IMR-90 (cell line): Measurements from ENCODE around the gene GGTLC1. TPM values are rescaled to one million over a fixed set of nuclear protein-coding genes. Genes with fewer than 3 reads are reported as not detected.

Source experiments
- ATAC-seq: fragments of 200-7000 bp; cut with Tn5 transposase; 2 replicates; pipeline ENCODE4 v1.9.1; 2020; ENCODE audit warnings: low read depth, mild to moderate bottlenecking, moderate library complexity
- BruUV-seq: library from RNA; stranded (reverse); fragments of 400-500 nt; replicated peaks from 2 replicates; lab custom pipeline; 2021; lab: Mats Ljungman, UMichigan
- CTCF ChIA-PET: fragments of 300-600 bp; formaldehyde crosslinking; extraction: SDS; loops from one replicate; lab custom pipeline; 2021; ENCODE audit warnings: antibody characterized with exemption; lab: Yijun Ruan, JAX
- POLR2A ChIA-PET: fragments of 300-600 bp; sonication (Branson Sonifier 250); formaldehyde crosslinking; loops from one replicate; lab custom pipeline; 2022; ENCODE audit warnings: antibody characterized with exemption; ENCODE audit not compliant: unreplicated experiment; lab: Charles Lee
- DNase-seq: peaks from one replicate; pipeline ENCODE4 v3.0.0; 2013
- H2AFZ ChIP-seq: replicated peaks from 2 replicates; pipeline ENCODE3; 2013; ENCODE audit warnings: low read length, mild to moderate bottlenecking; ENCODE audit not compliant: poor library complexity
- H2AK5ac ChIP-seq: 2 replicates; pipeline ENCODE4 v1.6.1; 2013; ENCODE audit warnings: low read depth, low read length, inconsistent platforms
- H2AK9ac ChIP-seq: replicated peaks from 2 replicates; pipeline ENCODE3; 2013; ENCODE audit warnings: mild to moderate bottlenecking, low read depth, low read length, moderate library complexity; ENCODE audit not compliant: poor library complexity
- H2BK120ac ChIP-seq: 2 replicates; pipeline ENCODE4 v1.6.1; 2013; ENCODE audit warnings: low read depth, low read length, inconsistent platforms
- H2BK15ac ChIP-seq: 3 replicates; pipeline ENCODE4 v1.6.1; 2013; ENCODE audit warnings: low read depth, low read length, inconsistent platforms
- H2BK20ac ChIP-seq: 2 replicates; pipeline ENCODE4 v1.6.1; 2013; ENCODE audit warnings: low read depth, mild to moderate bottlenecking, inconsistent platforms, low read length, moderate library complexity
- H2BK5ac ChIP-seq: 2 replicates; pipeline ENCODE4 v1.6.1; 2013; ENCODE audit warnings: mild to moderate bottlenecking, low read depth, low read length, inconsistent platforms; ENCODE audit not compliant: poor library complexity, severe bottlenecking
- H3K14ac ChIP-seq: replicated peaks from 2 replicates; pipeline ENCODE4 v1.6.1; 2013; ENCODE audit warnings: low read depth, low read length, inconsistent platforms
- H3K18ac ChIP-seq: 2 replicates; pipeline ENCODE4 v1.6.1; 2013; ENCODE audit warnings: low read depth, low read length, control low read depth
- H3K23ac ChIP-seq: 2 replicates; pipeline ENCODE4 v1.6.1; 2013; ENCODE audit warnings: low read depth, low read length, inconsistent platforms
- H3K27ac ChIP-seq: 2 replicates; pipeline ENCODE4 v1.5.1; 2013; ENCODE audit warnings: mild to moderate bottlenecking, control low read depth, low read length; ENCODE audit not compliant: insufficient read depth
- H3K27me3 ChIP-seq: 2 replicates; pipeline ENCODE4 v1.6.1; 2013; ENCODE audit warnings: low read length; ENCODE audit not compliant: control insufficient read depth, insufficient read depth
- H3K36me3 ChIP-seq: 2 replicates; pipeline ENCODE4 v1.6.1; 2013; ENCODE audit warnings: low read length, mixed read lengths; ENCODE audit not compliant: control insufficient read depth, insufficient read depth
- H3K4ac ChIP-seq: 2 replicates; pipeline ENCODE4 v1.6.1; 2013; ENCODE audit warnings: low read depth, low read length, inconsistent platforms
- H3K4me1 ChIP-seq: 2 replicates; pipeline ENCODE4 v1.6.1; 2013; ENCODE audit warnings: low read length, mixed read lengths; ENCODE audit not compliant: control insufficient read depth, insufficient read depth
- H3K4me2 ChIP-seq: 2 replicates; pipeline ENCODE4 v1.6.1; 2013; ENCODE audit warnings: low read depth, mild to moderate bottlenecking, control low read depth, low read length, moderate library complexity
- H3K4me3 ChIP-seq: 2 replicates; pipeline ENCODE4 v1.5.1; 2013; ENCODE audit warnings: low read depth, mild to moderate bottlenecking, control low read depth, low read length, moderate library complexity; ENCODE audit not compliant: insufficient read depth
- H3K56ac ChIP-seq: 2 replicates; pipeline ENCODE4 v1.6.1; 2013; ENCODE audit warnings: low read length, inconsistent platforms; ENCODE audit not compliant: insufficient read depth; ENCODE audit errors: extremely low read depth
- H3K79me1 ChIP-seq, 2 experiments: 2 replicates each; pipeline ENCODE4 v1.6.1; 2013; ENCODE audit warnings: low read length in 2 of 2, inconsistent platforms in 1 of 2, low read depth in 1 of 2
- H3K9ac ChIP-seq: 2 replicates; pipeline ENCODE4 v1.6.1; 2013; ENCODE audit warnings: low read depth, low read length, control low read depth
- H3K9me1 ChIP-seq: 2 replicates; pipeline ENCODE4 v1.6.1; 2013; ENCODE audit warnings: low read length, inconsistent platforms; ENCODE audit not compliant: insufficient read depth
- H3K9me3 ChIP-seq: 2 replicates; pipeline ENCODE4 v1.6.1; 2013; ENCODE audit warnings: low read length; ENCODE audit not compliant: control insufficient read depth, insufficient read depth
- H4K20me1 ChIP-seq: 2 replicates; pipeline ENCODE4 v1.6.1; 2013; ENCODE audit warnings: low read length, inconsistent platforms; ENCODE audit not compliant: insufficient read depth
- H4K5ac ChIP-seq: 2 replicates; pipeline ENCODE4 v1.6.1; 2013; ENCODE audit warnings: mild to moderate bottlenecking, low read depth, low read length, control low read depth
- H4K8ac ChIP-seq, 2 experiments: 2 replicates each; pipeline ENCODE4 v1.6.1; 2013; ENCODE audit warnings: low read depth in 2 of 2, low read length in 2 of 2, control low read depth in 1 of 2, inconsistent platforms in 1 of 2
- H4K91ac ChIP-seq: 2 replicates; pipeline ENCODE4 v1.6.1; 2013; ENCODE audit warnings: low read depth, low read length, inconsistent platforms; ENCODE audit not compliant: insufficient read depth
- BHLHE40 ChIP-seq: fragments of 150-350 bp; IDR thresholded peaks from 2 replicates; pipeline ENCODE4 v1.6.1; 2016; ENCODE audit warnings: mild to moderate bottlenecking, low read depth, low read length
- WGBS, 2 experiments: methylation state at CpG; one replicate each; pipeline versions ENCODE4 v1.1.5 to v1.1.7; 2013; ENCODE audit warnings: missing lambda C conversion rate in 2 of 2; ENCODE audit not compliant: insufficient read length in 1 of 2; ENCODE audit errors: extremely low coverage in 2 of 2; 5-methylcytosine and 5-hydroxymethylcytosine counted together
- dilution Hi-C: fragments of 300-500 bp; cut with HindIII; formaldehyde crosslinking; loops from one replicate; pipeline ENCODE4 v1.14.3; 2018; ENCODE audit warnings: low sequenced_read_pairs; ENCODE audit not compliant: unreplicated experiment
- in situ Hi-C: fragments of 300-500 bp; cut with MboI; formaldehyde crosslinking; loops from 3 replicates; pipeline ENCODE4 v1.14.3; 2019; ENCODE audit warnings: low sequenced_read_pairs, inconsistent platforms, mixed read lengths
- intact Hi-C: fragments of 100-400 bp; cut with micrococcal nuclease; formaldehyde crosslinking; loops from 2 replicates; pipeline ENCODE4 v1.10.0; 2022
- polyA plus RNA-seq, 3 experiments: library from polyadenylated mRNA; depleted of rRNA; stranded (reverse); fragments of >200 nt; gene quantifications; 2 replicates each; pipeline ENCODE4 v1.2.3, GENCODE V29; 2012; ENCODE audit warnings: low replicate concordance in 1 of 3
- total RNA-seq: library from RNA; depleted of rRNA; stranded (reverse); fragments of >200 nt; gene quantifications from 2 replicates; pipeline ENCODE4 v1.2.3, GENCODE V29; 2012

GGTLC1 gene
- total and polyA plus RNA-seq, 2 of the 4 experiments (the other 2 are of a cell fraction), result not detected

GRCh38 chr20:24002896-24003295 lies 14.3 kb upstream of the GGTLC1 start:
- 82% methylated on average over 8 of the region's 13 CpGs; no CpG with 5 or more reads in 1 of the 2 experiments for WGBS, 2 experiments
- ATAC-seq (no peak), DNase-seq (no peak)
- BruUV-seq, result no TSS peak
- Histone ChIP-seq H4K91ac (no peak overlapping the region), H2AK5ac (no peak overlapping the region), H3K4me2 (no peak overlapping the region), H3K4ac (no peak overlapping the region), H2BK120ac (no peak overlapping the region), H4K5ac (no peak overlapping the region), H3K9me1 (peaks cover 3% of the 10 kb centered on the region; the same call in 1 of the 2 replicates), H3K36me3 (no peaks in the 10 kb centered on the region), H3K4me3 (no peak overlapping the region), H3K56ac (no peak overlapping the region), H3K27ac (no peak overlapping the region), H3K79me1 (no peaks in the 10 kb centered on the region), H4K8ac (no peak overlapping the region), H2BK15ac (no peak overlapping the region), H3K27me3 (no peaks in the 10 kb centered on the region), H3K4me1 (no peaks in the 10 kb centered on the region), H3K9me3 (no peaks in the 10 kb centered on the region), H3K14ac (no peak overlapping the region), H3K18ac (no peak overlapping the region), H2BK20ac (no peak overlapping the region), H2AK9ac (no peak overlapping the region), H2BK5ac (no peak overlapping the region), H3K9ac (no peak overlapping the region), H3K23ac (no peak overlapping the region), H2AFZ (no peak overlapping the region), H4K20me1 (no peaks in the 10 kb centered on the region)
- in situ Hi-C loops, result no loop called here
- ChIA-PET CTCF (no interaction called here), POLR2A (no interaction called here)
- TF ChIP-seq BHLHE40, result no peak
- intact Hi-C loops, result no loop called here
- dilution Hi-C loops, result no loop called here
